GF-D8 (cell line): ENCODE measurements around the gene LYPD5.
A peak's percentile ranks its signal among the peaks of the same experiment; 100 is the strongest.
"Not testable (repeated sequence)": the region's sequence is repeated elsewhere in the genome, so short reads cannot be mapped to it uniquely, and the experiment has no call there.

ENCODE experiments used
- DNase-seq: peaks from one replicate; lab custom pipeline; 2025; lab: John Stamatoyannopoulos, UW

Gene LYPD5

GRCh38 chr19:43806401-43806800 lies 4.2 kb upstream of the LYPD5 start:
- DNase-seq: not testable (repeated sequence)

GRCh38 chr19:43804432-43804831 lies 2.2 kb upstream of the LYPD5 start:
- no peak for DNase-seq

DNA sequence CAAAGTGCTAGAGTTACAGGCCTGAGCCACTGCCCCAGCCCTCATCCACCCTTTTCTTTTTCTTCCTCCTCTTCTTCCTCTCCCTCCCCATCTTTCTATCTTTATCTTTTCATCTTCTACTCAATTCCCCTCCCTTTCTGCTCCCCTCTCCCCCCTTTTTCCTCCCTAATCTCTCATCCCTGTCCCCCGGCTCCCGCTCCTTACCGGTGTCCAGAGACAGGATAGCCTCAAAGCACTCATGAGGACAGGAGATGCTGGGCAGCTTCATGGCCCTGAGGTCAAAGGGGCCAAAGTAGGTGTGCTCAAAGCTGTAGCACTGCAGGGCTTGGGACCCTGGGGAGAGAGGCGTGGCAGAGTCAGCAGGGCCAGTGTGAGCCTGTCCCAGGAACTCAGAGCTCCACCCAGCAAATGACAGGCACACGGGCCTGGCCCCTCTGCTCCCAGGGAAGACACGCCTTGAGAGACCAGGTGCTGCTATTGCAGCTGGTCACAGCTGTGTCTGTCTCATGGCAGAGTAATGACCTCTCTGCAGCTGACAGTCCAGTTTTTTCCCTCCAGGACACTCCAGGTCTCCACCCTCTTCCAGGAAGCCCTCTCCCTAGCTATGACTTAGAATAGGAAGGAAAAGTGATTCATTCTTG lies 2.6 kb downstream of the LYPD5 start:
- no peak for DNase-seq

- DNase-seq: no peak
Measured at GRCh38 chr19:43798546-43799409, 3.5 kb downstream of the LYPD5 start.

GRCh38 chr19:43798026-43798545 lies 4.2 kb downstream of the LYPD5 start:
- no peak for DNase-seq

DNA sequence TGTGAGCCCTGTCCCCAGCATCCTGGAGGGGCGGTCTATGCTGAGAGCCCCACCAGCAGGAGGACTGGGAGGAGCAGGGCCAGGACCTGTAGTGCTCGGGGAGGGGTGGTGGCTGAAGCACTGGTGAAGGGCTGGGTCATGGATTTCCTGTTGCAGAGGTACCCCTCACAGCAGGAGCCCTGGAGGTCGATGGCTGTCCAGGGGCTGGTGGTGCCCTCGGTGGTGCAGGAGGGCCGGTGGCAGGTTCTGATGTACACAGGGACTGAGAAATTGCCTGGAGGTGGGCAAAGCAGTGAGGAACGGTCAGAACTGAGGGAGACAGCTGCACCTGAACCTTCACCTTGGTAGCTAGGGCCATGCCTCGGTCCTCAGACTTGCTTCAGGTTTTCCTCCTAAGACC lies 4.7 kb downstream of the LYPD5 start:
- no peak for DNase-seq

DNA sequence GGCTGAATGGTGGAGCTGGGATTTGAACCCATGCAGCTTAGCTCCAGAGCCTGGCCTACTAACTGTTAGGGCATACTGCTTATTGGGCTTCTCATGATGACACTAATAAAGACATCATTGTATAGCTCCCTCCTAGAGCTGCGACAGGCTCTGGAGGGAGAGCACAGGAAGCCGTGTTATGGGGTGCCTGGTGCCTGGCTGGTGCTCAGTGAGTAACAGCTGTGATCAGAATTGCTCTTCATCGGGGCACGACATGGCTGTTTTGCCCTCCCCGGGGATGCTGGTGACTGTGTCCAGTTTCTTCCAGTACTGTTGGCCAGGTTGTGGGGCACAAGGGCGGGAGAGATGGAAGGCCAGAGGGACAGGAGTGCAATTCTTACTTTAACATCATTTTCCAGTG lies 5.1 kb downstream of the LYPD5 start:
- DNase-seq: no peak

- DNase-seq: no peak
Measured at GRCh38 chr19:43790587-43790986, 11.7 kb downstream of the LYPD5 start.

DNA sequence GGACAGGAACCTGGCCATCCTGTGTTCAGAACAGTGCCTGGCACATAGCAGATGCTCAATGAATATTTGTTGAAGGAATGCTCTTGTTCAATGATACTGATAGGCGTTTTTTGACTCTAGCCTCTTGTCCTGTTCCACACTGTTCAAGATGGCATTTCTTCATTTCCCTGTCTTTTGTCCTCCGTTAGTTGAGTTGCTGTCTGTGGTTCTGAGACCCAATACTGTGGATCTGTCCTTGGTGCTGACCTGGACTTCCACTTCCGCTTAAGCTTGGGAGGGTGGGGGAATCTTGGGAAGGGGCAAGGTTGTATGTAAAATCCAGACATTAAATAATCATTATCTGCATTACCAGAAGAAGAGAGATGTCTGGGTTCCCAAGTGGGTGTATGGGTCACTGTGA lies 13.2 kb downstream of the LYPD5 start:
- no peak for DNase-seq

DNA sequence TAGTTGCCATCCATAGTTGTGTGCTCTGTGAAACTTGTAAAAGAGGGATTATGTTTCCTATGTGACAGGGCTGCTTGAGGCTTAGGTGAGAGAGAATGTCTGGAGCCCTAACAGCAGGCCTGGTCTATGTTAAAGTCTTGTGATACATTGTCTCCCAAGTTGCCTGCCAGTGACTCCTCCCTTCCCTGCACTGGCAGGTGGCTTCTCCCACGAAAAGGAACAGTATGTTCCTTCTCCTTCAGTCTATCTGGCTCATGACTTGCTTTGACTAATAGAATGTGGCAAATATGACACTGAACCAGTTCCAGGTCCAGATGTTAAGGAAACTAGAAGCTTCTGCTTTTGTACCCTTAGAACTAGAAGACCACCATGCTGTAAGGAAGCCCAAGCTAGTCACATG lies 15.6 kb downstream of the LYPD5 start:
- DNase-seq: no peak

DNA sequence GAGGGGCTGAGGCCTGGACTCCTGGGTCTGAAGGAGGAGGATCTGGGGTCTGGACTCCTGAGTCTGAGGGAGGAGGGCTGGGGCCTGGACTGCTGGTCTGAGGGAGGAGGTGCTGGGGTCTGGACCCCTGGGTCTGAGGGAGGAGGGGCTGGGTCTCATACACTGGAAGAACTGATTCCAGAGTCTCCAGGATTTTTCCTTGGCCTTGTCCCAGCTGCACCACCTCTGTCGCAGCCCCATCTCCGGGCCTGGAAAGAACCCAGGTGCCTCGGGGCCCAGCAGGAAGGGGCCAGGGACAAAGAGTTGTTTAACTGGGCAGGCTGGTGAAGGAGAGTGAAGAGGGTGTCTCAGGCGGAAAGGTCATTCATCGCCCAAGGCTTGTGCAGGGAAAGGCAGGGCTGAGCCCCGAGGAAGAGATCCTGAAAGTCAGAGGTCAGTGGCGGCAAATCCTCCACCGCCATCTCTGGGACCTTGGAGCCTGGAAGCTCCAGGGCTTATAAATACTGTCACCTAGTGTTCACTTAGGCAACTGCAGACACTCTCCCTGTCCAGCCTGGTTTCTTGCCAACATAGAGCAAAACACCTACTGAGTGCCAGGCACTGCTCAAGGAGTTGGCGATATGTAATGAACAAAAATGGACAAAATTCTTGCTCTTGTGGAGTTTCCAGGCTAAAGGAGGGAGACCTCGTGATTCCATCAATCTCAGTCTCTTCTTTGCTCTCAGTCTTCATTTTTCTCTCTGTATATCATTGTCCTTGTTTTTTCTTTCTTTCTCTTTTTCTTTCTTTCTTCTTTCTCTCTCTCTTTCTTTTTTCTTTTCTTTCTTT lies 17.1 kb downstream of the LYPD5 start:
- peak; percentile 42 for DNase-seq

DNA sequence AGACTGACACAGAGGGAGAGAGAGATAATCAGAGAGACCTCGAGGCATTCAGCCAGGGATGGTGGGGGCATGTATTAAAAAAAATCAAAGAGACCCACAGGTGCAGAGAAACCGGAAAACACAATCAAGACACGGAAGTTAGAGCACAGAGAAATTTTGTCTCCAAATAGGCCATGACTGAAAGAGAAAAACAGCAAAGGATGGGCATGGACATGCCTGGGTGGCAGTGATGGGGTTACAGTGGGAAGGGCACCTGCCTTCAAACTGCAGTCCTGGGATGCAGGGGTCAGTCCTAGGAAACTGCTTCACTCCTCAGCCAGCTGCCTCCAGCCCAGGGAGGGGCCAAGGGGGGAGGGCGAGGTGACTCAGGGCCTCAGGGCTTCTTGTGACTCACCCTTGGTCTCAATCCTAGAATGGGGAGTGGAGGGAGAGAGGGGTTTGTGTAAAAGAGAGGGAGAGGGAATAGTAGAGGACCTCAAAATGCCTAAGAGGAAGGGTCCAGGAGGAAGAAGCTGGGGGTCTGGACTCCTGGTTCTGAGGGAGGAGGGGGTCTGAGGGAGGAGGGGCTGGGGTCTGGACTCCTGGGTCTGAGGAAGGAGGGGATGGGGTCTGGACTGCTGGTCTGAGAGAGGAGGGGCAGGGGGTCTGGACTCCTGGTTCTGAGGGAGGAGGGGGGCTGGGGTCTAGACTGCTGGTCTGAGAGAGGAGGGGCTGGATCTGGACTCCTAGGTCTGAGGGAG lies 17.8 kb downstream of the LYPD5 start:
- peak; percentile 1 for DNase-seq

DNA sequence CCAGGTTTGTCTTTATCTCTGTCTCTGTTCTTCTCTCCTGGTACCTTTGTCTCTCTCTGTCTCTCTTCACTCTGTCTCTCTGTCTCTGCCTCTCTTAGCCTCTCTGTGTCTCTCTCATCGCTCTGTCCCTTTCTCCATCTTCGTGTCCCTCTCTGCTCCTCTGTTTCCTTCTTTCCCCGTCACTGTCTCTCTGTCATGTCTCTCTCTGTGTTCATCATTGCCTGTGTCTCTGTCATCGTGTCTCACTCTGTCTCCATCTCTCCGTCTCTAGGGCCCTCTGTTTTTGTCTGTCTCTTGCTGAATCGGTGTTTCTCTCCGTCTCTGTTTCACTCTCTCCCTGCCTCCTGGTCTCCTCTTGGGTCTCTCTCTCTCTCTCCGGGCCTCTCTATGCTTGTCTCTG lies 18.6 kb downstream of the LYPD5 start:
- DNase-seq: no peak

- no peak for DNase-seq
Measured at GRCh38 chr19:43782689-43783231, 19.5 kb downstream of the LYPD5 start.

GRCh38 chr19:43782311-43782660 lies 20.0 kb downstream of the LYPD5 start:
- DNase-seq: no peak

DNA sequence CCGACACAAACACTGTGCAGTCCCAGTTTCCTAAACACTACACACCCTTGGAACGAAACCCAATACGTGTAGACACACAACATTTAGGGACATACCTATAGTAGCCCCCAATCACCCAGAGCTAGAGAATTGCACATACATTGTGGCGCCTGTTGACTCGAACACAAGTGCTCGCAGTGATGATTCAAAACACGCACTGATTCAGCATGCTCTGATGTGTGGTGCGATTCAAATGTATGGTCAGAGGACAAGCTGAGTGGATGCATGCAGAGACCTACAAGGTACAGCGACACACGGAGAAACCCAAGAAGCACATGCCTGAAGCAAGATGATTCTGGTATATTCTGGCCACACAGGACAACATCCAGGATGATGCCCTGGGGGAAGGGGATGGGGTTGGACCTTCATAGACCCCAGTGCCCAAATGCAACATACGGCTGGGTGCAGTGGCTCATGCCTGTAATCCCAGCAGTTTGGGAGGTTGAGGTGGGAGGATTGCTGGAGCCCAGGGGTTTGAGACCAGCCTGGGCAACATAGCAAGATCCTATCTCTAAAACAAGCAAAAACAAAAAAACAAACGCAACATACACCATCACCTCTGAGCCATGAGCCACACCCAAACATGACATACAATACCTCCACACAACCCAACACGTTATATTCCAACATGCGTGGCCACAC lies 20.5 kb downstream of the LYPD5 start:
- DNase-seq: no peak

DNA sequence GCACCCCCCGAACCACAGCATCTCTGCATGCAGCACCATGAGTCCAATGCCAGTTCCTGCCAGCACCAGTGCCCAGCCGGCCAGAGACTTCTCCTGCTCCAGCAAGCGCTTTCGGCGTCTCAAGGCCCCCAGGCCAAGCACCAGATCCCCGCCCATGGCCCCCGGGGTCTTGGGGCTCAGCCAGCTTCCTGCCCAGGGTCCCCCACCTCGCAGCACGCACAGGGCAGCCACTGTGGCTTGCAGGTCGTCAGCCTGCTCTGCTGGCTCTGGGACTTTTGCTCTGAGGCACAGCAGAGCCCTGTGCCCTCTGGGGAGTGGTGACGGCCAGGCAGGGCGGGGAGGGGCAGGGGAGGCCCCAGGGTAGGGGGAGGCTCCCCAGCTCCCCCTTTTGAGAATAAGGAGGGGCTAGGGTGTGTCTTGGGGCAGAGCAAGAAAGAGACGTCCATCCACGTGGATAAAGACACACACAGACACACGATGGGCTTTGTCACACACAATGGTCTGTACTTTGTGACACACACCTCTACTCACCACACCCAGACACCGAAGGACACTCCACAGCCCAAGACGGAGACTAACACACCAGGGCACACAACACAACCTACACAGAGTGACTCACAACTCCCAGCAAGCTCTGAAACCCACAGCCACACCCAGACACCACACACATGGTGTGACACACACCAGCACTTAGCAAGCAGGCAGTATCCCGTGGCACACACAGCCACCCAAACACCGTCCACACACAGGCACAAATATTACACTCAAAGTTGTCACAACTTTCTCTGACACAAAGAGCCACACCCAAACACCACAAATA lies 21.3 kb downstream of the LYPD5 start, which contains the start of gene KCNN4:
Gene KCNN4 (minus strand): TSS at position 268 of the 820 bp plus-strand sequence. CDS start 112 bp downstream, at position 156.
- DNase-seq: peak; percentile 18

DNA sequence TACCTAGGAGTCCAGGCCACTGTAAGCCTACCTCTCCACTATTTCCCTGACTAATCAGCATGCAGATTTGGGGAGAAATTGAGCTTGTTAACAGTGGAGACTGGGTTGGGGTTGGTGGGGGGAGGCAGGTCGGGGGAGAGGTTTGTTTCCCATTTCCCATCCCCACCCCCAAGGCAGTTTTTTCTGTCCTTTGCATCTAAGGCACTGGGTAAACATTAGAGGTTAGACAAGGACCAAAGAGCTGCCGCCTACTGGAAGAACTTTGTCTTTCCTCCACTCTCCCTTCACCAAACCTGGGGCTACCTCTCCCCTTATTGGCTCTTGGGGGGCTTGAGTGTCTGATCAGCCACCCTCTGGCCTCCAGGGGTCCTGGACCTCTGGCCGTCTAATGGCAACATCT lies 22.4 kb downstream of the LYPD5 start:
- DNase-seq: peak; percentile 47

GRCh38 chr19:43779147-43779819 lies 23.0 kb downstream of the LYPD5 start:
- DNase-seq: peak; percentile 33
